GM18519 (cell line): ENCODE results near the gene CKMT2.

Experiments
- ATAC-seq: cut with Tn5 transposase; IDR thresholded peaks from one replicate; pipeline ENCODE4 v1.9.1; 2021; ENCODE audit warnings: mild to moderate bottlenecking, moderate library complexity; ENCODE audit not compliant: unreplicated experiment, low FRiP score

Gene CKMT2

DNA sequence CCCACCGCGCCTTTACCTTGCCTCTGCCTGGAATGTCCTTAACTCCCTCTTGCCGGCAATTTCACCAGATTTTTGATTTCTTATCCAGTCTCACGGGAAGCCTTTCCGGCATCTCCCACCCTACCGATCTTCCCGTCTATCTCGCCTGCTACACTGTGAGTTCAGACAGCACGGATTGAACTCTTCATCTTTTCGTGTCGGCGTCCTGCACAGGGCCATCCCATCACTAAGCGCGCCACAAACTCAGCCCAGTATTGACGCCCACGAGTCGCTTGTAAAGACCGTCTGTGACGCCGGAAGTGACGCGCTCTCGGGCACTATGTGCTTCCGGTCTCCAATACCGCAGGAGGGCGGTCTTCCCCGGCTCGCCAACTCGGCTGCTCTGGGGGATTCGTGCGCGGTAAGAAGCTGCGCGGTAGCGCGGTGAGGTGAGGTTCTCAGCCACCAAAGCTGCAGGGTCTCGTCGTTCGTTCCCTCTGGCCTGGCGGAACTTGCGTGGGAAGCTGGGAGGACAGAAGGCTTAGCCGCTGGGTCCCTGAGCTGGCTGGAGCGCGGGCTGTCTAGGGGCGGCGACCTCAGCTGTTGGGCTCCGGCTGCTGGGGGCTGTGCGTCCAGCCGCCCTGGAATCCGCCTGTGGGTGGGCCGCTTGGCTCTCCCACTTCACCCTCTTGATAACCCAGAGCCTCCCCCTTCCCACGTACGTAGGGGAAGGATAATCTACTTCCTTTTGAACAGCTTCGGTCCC is 68.3 kb downstream of the CKMT2 start, which contains the start of gene ZCCHC9:
TSS of gene ZCCHC9 (plus strand) at position 317 of the 745 bp plus-strand sequence. CDS start 3,171 bp downstream, outside the sequence.
- ATAC-seq: peak; percentile 91

DNA sequence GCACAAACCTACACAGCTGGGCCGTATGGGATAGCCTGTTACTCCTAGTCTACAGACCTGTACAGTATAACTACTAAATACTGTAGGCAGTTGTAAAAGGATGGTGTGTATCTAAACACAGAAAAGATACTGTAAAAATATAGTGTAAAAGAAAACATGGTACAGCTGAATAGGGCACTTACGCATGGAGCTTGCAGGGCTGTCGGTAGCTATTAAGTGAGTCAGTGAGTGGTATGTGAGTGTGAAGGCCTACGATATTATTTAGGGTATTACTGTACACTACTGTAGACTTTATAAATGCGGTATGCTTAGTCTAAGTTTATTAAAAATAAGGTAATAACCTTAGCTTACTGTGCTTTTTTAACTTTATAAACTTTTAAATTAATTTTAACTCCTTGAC is 69.5 kb downstream of the CKMT2 start:
- ATAC-seq: no peak

DNA sequence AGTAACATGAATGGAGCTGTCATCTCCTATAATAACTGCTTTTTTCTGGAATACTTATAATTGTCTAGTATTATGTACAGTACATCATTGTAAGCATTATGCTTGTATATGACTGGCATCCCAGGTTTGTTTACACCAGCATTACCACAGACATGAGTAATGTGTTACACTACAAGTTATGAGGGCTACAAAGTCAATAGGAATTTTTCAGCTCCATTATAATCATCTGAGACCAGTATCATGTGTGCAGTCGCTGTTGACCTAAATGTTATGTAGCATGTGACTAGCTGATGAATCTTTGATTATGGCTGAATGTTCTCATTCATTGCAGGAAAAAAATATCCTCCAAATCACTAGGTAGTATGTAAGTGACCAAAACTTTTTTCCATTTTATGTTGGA is 70.4 kb downstream of the CKMT2 start:
- no peak for ATAC-seq

DNA sequence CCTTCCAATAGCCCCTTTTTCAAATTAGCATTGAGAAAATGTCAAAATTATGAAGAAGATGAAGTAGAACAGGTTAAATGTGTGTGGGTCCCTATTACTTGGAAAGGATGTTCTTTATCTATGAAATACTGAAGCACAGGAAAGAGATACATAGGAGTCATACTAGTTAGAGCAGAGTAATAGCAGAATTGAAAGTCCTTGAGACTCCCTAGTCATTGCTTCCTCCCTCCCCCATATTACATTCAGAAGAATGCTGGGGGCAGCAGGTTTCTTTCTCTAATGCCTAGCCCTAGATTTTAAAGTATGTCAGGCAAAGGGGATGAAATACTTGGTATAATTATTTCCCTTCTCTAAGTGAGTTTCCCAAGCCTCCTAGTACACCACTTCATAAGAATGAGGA is 72.7 kb downstream of the CKMT2 start:
- ATAC-seq: no peak

DNA sequence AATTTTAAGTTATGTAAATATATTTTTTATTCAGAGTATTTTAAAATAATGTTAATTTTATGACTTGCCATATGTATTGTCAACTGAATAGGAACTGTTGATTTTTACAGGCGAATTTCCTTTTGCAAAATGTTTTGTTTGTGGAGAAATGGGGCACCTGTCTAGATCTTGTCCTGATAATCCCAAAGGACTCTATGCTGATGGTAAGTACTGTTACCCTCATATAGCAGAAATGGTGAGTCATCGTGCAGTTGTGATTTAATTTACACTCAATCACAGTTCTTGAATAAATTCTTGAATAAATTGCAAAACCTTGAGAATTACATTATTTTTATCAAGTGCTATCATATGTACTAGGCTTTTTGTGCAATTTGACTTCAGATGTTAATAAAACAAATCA is 75.7 kb downstream of the CKMT2 start:
- ATAC-seq: no peak

DNA sequence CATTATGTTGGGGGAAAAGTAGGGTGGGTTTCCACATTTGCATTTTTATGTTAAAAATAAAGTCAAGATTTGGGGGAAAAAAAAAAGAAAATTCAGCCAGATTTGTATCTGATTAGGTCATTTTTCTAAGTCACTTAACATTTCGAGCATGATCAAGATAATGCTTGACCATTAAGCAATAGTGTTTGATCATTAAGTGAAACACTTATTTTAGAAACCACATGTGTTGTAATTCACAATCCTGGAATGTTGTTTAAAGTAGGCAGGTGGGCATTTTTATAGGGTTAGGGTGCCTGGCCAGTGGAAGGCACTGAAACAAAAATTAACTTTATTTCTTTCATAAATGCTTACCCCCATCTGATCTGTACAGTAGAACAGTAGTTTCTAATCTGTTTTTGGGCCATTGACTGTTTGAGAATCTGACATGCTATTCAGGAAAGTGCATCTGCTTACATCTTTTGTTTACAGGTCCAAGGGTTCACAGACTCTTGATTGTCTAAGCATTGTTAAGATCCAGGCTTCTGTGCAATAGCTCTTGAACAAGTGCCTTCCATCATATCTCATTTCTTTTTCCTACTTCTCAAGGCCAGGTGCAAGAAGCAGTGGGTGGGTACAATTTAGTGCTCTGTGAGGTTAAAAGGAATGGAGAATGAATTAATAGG is 77.4 kb downstream of the CKMT2 start:
- no peak for ATAC-seq

DNA sequence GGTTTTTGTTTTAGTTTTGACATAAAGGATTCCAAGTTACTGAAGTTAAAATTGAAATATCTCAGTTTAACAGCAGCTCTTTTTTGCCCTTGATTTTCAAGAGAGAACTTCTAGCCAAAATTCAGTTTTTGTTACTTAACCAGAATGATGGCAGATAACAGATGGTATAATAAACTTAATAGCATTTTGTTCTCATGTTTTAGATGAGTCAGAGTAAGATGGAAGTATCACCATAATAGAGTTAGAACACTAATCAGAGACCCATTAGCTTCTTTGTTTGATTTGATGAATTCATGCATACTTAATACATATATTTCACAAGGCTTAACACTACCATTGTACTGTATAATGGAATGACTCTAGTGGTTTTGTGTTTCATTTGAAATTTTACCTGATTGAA is 80.2 kb downstream of the CKMT2 start:
- ATAC-seq: no peak

DNA sequence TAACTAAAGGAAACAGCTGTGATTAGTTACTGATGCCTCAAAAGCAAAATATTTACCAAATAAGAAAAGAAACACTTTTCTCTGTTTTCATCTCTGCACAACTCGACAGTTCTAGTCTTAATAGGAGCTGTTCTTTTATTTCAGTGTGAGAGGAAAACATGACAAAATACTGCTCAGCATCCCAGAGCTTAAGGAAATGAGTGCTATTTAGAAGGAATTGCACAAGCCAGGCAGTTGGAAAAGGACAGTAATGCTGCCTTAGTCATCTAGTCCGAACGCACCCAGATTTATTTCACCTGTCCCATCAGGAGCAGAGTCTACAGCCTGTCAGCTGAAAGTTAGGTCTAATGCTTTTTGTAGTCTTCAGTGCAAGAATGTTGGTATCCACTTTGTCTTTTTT is 80.6 kb downstream of the CKMT2 start:
- no peak for ATAC-seq

DNA sequence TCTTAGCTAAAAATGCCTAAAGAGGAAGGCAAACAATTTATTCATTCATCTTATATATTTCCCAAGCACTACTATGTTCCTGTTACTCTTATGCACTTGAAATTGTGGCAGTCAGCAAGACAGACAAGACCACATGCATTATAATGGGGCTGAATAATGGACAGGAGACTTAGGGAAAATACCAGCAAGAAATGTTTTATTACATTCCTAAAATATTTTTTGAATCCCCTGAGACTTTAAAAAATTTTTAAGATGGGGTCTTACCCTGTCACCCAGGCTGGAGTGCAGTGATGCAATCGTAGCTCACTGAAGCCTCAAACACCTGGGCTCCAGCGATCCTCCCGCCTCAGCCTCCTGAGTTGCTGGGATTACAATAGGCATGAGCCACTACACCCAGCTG is 81.5 kb downstream of the CKMT2 start:
- ATAC-seq: no peak

DNA sequence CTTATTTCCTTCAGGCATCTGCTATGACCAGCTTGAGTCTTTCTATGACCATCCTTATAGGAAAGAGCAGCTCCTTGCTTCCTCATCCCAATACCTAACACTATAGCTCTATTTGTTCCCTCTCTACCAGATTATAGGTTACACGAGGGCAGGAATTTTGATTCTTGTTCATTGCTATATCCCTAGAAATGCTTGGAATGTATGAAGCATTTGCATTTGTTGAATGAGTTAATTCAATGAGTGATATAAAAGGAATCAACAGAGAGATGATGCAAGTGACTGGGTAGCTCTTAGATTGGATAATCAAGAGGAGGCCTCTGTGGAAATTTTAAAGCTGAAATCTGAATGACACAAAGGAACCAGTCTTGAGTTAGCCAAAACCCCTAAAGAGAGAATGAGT is 82.2 kb downstream of the CKMT2 start:
- ATAC-seq: no peak

DNA sequence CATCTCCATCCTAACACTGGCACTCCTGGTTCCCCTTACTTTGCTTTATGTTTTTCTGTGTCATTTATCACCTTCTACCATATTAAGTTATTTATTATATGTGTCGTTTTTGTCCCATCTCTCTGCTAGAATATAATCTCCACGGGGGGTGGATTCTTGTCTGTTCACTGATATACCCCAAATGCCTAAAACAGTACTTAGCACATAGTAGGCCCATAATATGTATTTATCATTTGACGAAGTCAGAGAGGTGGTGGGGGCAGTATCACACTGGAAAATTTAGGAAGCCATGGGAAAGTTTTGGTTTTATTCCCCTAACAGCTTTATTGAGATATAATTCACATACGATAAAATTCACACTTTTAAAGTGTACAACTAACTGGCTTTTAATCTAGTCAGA is 82.7 kb downstream of the CKMT2 start:
- ATAC-seq: no peak
